ENCODE data around the gene TNFAIP8L3. TPM values are rescaled to one million over a fixed set of nuclear protein-coding genes. Genes with fewer than 3 reads are reported as not detected.
"Not testable (repeated sequence)": the region's sequence is repeated elsewhere in the genome, so short reads cannot be mapped to it uniquely, and the experiment has no call there.

Gene TNFAIP8L3
- polyA plus RNA-seq (2012; ENCODE audit: insufficient read depth, insufficient read length, low read depth) = not detected

DNA sequence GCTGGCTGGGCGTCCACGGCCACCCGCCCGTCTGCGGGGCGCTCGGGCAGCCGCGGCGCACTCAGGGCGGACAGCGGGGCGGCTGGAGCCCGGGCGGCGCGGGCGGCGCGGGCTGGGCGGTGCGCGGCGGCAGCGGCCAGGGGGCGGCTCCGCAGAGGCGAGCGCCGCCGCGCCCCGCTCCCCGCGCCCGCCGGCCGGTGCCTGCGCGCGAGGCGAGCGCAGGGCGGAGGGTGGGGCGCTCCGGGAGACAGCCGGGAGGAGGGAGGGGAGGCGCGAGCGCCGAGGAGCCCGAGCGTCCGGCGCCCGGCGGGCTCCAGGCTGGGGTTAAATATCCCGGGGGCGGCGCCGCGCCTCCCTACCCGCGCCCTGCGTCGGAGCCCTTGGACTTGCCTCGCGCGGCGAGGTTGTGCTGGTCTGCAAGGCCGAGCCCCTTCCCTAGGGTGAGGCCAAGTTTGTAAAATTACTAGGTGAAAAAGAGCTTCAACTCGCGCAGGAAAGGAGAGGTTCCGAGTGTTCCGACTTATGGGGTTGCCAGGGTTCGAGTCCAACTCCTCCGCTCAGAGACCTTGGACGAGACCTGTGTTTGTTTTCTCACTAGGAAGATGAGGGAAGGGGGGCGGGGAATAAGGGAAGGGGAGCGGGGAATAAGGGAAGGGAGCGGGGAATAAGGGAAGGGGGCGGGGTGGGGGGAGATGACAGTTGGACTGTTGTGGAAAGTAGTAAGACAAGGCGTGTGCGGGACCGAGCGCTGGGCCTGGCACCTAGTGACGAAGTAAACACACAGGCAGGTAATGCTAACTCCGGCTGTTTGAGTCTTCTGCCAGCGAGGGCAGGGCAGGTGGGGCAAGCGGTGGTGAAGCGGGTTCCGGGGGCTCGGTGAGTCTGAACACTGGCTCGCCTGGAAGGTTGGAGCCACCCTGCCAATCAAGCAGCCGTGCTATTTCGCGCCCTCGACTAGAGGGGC, at the start of gene TNFAIP8L3:
TSS of gene TNFAIP8L3 (minus strand) at position 301 of the 964 bp plus-strand sequence. CDS start 311 bp downstream, outside the sequence.
- DNase-seq = no peak
- Histone ChIP-seq H3K4me1 (no peaks in the 10 kb centered on the region), H3K4me3 (ENCODE audit: low read depth, low read length) (peak within 1 kb of the TSS; percentile 38), H3K9me3 (no peaks in the 10 kb centered on the region), H3K27me3 (peaks cover 99% of the 10 kb centered on the region), H3K36me3 (no peaks in the 10 kb centered on the region)
- TF ChIP-seq, protein P1, sequence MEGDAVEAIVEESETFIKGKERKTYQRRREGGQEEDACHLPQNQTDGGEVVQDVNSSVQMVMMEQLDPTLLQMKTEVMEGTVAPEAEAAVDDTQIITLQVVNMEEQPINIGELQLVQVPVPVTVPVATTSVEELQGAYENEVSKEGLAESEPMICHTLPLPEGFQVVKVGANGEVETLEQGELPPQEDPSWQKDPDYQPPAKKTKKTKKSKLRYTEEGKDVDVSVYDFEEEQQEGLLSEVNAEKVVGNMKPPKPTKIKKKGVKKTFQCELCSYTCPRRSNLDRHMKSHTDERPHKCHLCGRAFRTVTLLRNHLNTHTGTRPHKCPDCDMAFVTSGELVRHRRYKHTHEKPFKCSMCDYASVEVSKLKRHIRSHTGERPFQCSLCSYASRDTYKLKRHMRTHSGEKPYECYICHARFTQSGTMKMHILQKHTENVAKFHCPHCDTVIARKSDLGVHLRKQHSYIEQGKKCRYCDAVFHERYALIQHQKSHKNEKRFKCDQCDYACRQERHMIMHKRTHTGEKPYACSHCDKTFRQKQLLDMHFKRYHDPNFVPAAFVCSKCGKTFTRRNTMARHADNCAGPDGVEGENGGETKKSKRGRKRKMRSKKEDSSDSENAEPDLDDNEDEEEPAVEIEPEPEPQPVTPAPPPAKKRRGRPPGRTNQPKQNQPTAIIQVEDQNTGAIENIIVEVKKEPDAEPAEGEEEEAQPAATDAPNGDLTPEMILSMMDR (IDR thresholded peaks at IDR 0.05; ENCODE audit: low read depth, low read length) = no peak

DNA sequence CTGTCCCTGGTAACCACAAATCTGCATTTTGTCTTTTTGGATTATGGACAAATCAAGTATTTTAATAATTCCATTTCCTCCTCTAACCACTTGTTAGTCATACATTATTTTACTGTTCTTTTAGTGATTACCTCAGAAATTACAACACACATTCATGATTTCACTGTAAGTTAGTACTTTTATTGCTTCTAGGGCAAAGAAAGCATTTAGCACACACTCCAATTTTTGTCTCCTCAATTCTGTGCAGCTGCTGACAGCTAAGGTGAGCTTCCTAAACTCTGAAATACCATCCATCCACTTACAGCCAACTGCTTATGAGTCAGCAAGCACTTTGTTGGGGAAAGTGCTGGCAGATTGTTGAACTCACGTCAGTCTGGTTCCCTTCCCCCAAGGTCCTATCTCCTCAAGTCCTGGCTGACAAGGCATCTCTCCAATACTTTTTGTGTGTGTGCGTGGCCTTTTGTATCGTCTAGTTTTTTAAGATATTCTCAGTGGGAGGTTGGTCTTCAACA, 49.4 kb upstream of the TNFAIP8L3 start:
- TF ChIP-seq, protein P1 (IDR thresholded peaks at IDR 0.05; ENCODE audit: low read depth, low read length) = no peak
- DNase-seq = no peak
- peaks cover 22% of the 10 kb centered on the region for H3K27me3 ChIP-seq
- no peaks in the 10 kb centered on the region for H3K9me3 ChIP-seq
- no peaks in the 10 kb centered on the region for H3K36me3 ChIP-seq
- H3K4me3 ChIP-seq (ENCODE audit: low read depth, low read length) = no peak overlapping the region
- H3K4me1 ChIP-seq = no peaks in the 10 kb centered on the region

- not testable (repeated sequence) for H3K9me3 ChIP-seq; DNase-seq; H3K36me3 ChIP-seq; H3K4me3 ChIP-seq (ENCODE audit: low read depth, low read length); H3K4me1 ChIP-seq
- peaks cover 25% of the 10 kb centered on the region for H3K27me3 ChIP-seq
Measured at GRCh38 chr15:51140347-51140746, 45.6 kb upstream of the TNFAIP8L3 start.

GRCh38 chr15:51139091-51139490, 44.4 kb upstream of the TNFAIP8L3 start:
- H3K36me3 ChIP-seq = no peaks in the 10 kb centered on the region
- no peak for DNase-seq
- H3K4me1 ChIP-seq = no peaks in the 10 kb centered on the region; the same call in 1 of the 2 replicates
- H3K27me3 ChIP-seq = peaks cover 25% of the 10 kb centered on the region
- TF ChIP-seq, protein P1 (IDR thresholded peaks at IDR 0.05; ENCODE audit: low read depth, low read length) = no peak
- H3K9me3 ChIP-seq = no peaks in the 10 kb centered on the region
- H3K4me3 ChIP-seq (ENCODE audit: low read depth, low read length) = no peak overlapping the region

GRCh38 chr15:51137880-51138430, 43.2 kb upstream of the TNFAIP8L3 start:
- no peaks in the 10 kb centered on the region; the same call in 1 of the 2 replicates for H3K4me1 ChIP-seq
- DNase-seq = no peak
- H3K4me3 ChIP-seq (ENCODE audit: low read depth, low read length) = no peak overlapping the region
- TF ChIP-seq, protein P1 (IDR thresholded peaks at IDR 0.05; ENCODE audit: low read depth, low read length) = no peak
- H3K27me3 ChIP-seq = peaks cover 17% of the 10 kb centered on the region
- H3K36me3 ChIP-seq = no peaks in the 10 kb centered on the region
- H3K9me3 ChIP-seq = no peaks in the 10 kb centered on the region

GRCh38 chr15:51137024-51137423, 42.3 kb upstream of the TNFAIP8L3 start:
- no peak for DNase-seq
- no peaks in the 10 kb centered on the region; the same call in 1 of the 2 replicates for H3K4me1 ChIP-seq
- no peaks in the 10 kb centered on the region for H3K9me3 ChIP-seq
- no peaks in the 10 kb centered on the region for H3K36me3 ChIP-seq
- no peak overlapping the region for H3K4me3 ChIP-seq (ENCODE audit: low read depth, low read length)
- H3K27me3 ChIP-seq = peaks cover 14% of the 10 kb centered on the region
- TF ChIP-seq, protein P1 (IDR thresholded peaks at IDR 0.05; ENCODE audit: low read depth, low read length) = no peak

Data from BE2C (cell line).